Transverse colon (tissue), 4 donors: ENCODE results near the gene RGL2.

Source experiments
- CTCF ChIP-seq, 5 experiments: fragments of 200-600 bp in 3 of 5; fragments of 450-650 bp in 2 of 5; sonication (generic) in 3 of 5; IDR thresholded peaks; 1 replicate in 2 of 5; 2 replicates in 3 of 5; pipeline ENCODE4 v1.5.1; 2016 to 2017; ENCODE audit warnings: antibody characterized with exemption in 5 of 5, inconsistent platforms in 3 of 5, mild to moderate bottlenecking in 2 of 5, moderate library complexity in 1 of 5
- POLR2AphosphoS5 ChIP-seq, 3 donors: sonication (generic); formaldehyde crosslinking; IDR thresholded peaks; one replicate each; pipeline ENCODE4 v1.6.1; 2016; ENCODE audit warnings: antibody characterized with exemption in 3 of 3

- TF ChIP-seq CTCF (IDR thresholded peaks at IDR 0.05) (no peak), POLR2AphosphoS5 (IDR thresholded peaks at IDR 0.05) (no peak)
Observed at GRCh38 chr6:33315793-33316602, 17.3 kb upstream of the RGL2 start.
